Measurements from ENCODE around the gene TSN.
"Not testable (repeated sequence)": the region's sequence is repeated elsewhere in the genome, so short reads cannot be mapped to it uniquely, and the experiment has no call there.

The TSN gene

DNA sequence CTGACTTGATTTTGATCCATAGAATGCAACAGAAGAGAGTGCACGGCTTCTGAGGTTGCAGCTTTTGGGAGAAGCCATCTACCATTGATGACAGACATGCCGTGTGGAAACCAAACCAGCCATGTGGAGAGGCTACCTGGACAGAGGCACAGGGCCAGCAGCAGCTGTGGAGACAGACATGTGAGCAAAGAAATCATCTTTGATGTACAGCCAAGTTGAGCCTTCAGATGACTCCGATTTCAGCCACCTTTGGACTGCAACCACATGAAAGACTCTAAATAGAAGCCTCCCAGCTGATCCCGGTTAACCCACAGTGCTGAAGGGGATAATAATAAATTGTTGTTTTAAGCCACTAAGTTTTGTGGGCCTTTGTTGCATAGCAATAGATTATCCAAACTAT is 54.2 kb downstream of the TSN start:
- Histone ChIP-seq H3K4me1 (ENCODE audit: control insufficient read depth in 5 of 5, insufficient read depth in 5 of 5, low read length in 5 of 5) (peaks cover 0 to 10% (median 2%) of the 10 kb centered on the region in 5 donors), H3K27ac (ENCODE audit: low read depth, low read length) (no peak overlapping the region), H3K9ac (ENCODE audit: low read length in 5 of 5) (no peak overlapping the region), H3K4me3 (ENCODE audit: low read depth in 1 of 5, low read length in 5 of 5) (no peak overlapping the region), H3K27me3 (ENCODE audit: control insufficient read depth in 5 of 5, insufficient read depth in 4 of 5, low read length in 5 of 5) (peaks cover 0 to 4% (median 0%) of the 10 kb centered on the region in 5 donors), H3K9me3 (ENCODE audit: control insufficient read depth in 5 of 5, low read length in 5 of 5) (no peaks in the 10 kb centered on the region), H3K36me3 (ENCODE audit: control insufficient read depth in 5 of 5, insufficient read depth in 5 of 5, low read length in 5 of 5) (no peaks in the 10 kb centered on the region)

- no peak overlapping the region for H3K4me3 ChIP-seq (ENCODE audit: low read depth in 1 of 5, low read length in 5 of 5)
- no peaks in the 10 kb centered on the region for H3K36me3 ChIP-seq (ENCODE audit: control insufficient read depth in 5 of 5, insufficient read depth in 5 of 5, low read length in 5 of 5)
- H3K9ac ChIP-seq (ENCODE audit: low read length in 5 of 5), result no peak overlapping the region
- H3K4me1 ChIP-seq (ENCODE audit: control insufficient read depth in 5 of 5, insufficient read depth in 5 of 5, low read length in 5 of 5), result peaks cover 0 to 10% (median 2%) of the 10 kb centered on the region in 5 donors
- peaks cover 0 to 4% (median 0%) of the 10 kb centered on the region in 5 donors for H3K27me3 ChIP-seq (ENCODE audit: control insufficient read depth in 5 of 5, insufficient read depth in 4 of 5, low read length in 5 of 5)
- no peak overlapping the region for H3K27ac ChIP-seq (ENCODE audit: low read depth, low read length)
- H3K9me3 ChIP-seq (ENCODE audit: control insufficient read depth in 5 of 5, low read length in 5 of 5), result no peaks in the 10 kb centered on the region
Observed at GRCh38 chr2:121810959-121811853, 55.8 kb downstream of the TSN start.

DNA sequence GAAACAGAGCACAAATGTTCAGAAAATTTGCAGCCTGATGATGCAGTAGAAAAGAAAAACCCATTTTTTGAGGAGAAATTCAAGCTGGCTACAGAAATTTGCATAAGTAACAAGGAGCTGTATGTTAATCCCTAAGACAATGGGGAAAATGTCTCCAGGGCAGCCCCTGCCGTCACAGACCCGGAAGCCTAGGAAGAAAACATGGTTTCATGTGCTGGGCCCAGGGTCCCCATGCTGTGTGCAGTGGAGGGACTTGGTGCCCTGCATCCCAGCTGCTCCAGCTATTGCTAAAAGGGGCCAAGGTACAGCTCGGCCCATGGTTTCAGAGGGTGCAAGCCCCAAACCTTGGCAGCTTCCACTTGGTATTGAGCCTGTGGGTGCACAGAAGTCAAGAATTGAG is 57.6 kb downstream of the TSN start:
- not testable (repeated sequence) for H3K27me3 ChIP-seq (ENCODE audit: control insufficient read depth in 5 of 5, insufficient read depth in 4 of 5, low read length in 5 of 5); H3K27ac ChIP-seq (ENCODE audit: low read depth, low read length); H3K36me3 ChIP-seq (ENCODE audit: control insufficient read depth in 5 of 5, insufficient read depth in 5 of 5, low read length in 5 of 5); H3K4me3 ChIP-seq (ENCODE audit: low read depth in 1 of 5, low read length in 5 of 5); H3K9ac ChIP-seq (ENCODE audit: low read length in 5 of 5)
- H3K9me3 ChIP-seq (ENCODE audit: control insufficient read depth in 5 of 5, low read length in 5 of 5), result peaks cover 0 to 12% (median 7%) of the 10 kb centered on the region in 5 donors
- H3K4me1 ChIP-seq (ENCODE audit: control insufficient read depth in 5 of 5, insufficient read depth in 5 of 5, low read length in 5 of 5), result peaks cover 0 to 10% (median 2%) of the 10 kb centered on the region in 5 donors

GRCh38 chr2:121815216-121815615 is 59.8 kb downstream of the TSN start:
- no peaks in the 10 kb centered on the region for H3K36me3 ChIP-seq (ENCODE audit: control insufficient read depth in 5 of 5, insufficient read depth in 5 of 5, low read length in 5 of 5)
- peaks cover 0 to 10% (median 2%) of the 10 kb centered on the region in 5 donors for H3K4me1 ChIP-seq (ENCODE audit: control insufficient read depth in 5 of 5, insufficient read depth in 5 of 5, low read length in 5 of 5)
- peaks cover 0 to 2% (median 0%) of the 10 kb centered on the region in 5 donors for H3K27me3 ChIP-seq (ENCODE audit: control insufficient read depth in 5 of 5, insufficient read depth in 4 of 5, low read length in 5 of 5)
- peaks cover 0 to 12% (median 7%) of the 10 kb centered on the region in 5 donors for H3K9me3 ChIP-seq (ENCODE audit: control insufficient read depth in 5 of 5, low read length in 5 of 5)
- no peak overlapping the region for H3K4me3 ChIP-seq (ENCODE audit: low read depth in 1 of 5, low read length in 5 of 5)
- no peak overlapping the region for H3K27ac ChIP-seq (ENCODE audit: low read depth, low read length)
- H3K9ac ChIP-seq (ENCODE audit: low read length in 5 of 5), result no peak overlapping the region

DNA sequence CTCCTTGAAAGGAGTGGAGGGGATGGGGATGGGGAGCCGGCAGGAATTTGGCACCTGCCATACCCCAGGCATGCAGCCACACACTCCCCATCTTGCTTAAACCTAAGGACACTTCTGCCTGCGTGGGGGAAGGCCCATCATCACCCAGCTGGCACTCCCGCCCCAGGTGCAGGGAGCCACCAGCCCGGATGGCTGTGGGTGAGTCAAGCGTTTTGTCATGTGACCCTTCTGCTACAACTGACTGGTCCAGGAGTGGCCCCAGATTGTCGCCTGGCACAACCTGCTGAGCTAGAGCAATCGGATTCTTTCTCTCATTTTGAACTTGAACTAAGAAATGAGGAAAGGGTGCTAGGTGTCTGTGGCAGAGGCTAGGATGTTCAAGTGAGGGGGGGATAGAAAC is 61.3 kb downstream of the TSN start:
- H3K9me3 ChIP-seq (ENCODE audit: control insufficient read depth in 5 of 5, low read length in 5 of 5), result peaks cover 0 to 12% (median 7%) of the 10 kb centered on the region in 5 donors
- H3K36me3 ChIP-seq (ENCODE audit: control insufficient read depth in 5 of 5, insufficient read depth in 5 of 5, low read length in 5 of 5), result no peaks in the 10 kb centered on the region
- H3K4me3 ChIP-seq (ENCODE audit: low read depth in 1 of 5, low read length in 5 of 5), result no peak overlapping the region
- H3K9ac ChIP-seq (ENCODE audit: low read length in 5 of 5), result no peak overlapping the region
- peaks cover 0 to 1% (median 0%) of the 10 kb centered on the region in 5 donors for H3K4me1 ChIP-seq (ENCODE audit: control insufficient read depth in 5 of 5, insufficient read depth in 5 of 5, low read length in 5 of 5)
- peaks cover 0 to 2% (median 0%) of the 10 kb centered on the region in 5 donors for H3K27me3 ChIP-seq (ENCODE audit: control insufficient read depth in 5 of 5, insufficient read depth in 4 of 5, low read length in 5 of 5)
- H3K27ac ChIP-seq (ENCODE audit: low read depth, low read length), result no peak overlapping the region

DNA sequence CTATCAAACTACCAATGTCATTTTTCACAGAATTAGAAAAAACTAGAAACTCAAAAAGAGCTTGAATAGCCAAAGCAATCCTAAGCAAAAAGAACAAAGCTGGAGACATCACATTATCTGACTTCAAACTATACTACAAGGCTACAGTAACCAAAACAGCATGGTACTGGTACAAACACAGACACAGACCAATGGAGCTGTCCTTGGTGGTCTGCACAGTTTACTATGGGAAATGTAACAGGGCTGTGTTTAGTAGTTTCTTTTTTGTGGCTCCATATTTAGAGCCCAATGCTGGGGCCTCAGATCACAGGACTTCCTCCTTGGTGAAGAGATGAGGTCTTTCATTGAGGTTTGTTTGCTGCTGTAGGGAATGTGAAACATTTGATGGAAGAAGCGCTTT is 61.9 kb downstream of the TSN start:
- not testable (repeated sequence) for H3K4me1 ChIP-seq (ENCODE audit: control insufficient read depth in 5 of 5, insufficient read depth in 5 of 5, low read length in 5 of 5); H3K27ac ChIP-seq (ENCODE audit: low read depth, low read length); H3K27me3 ChIP-seq (ENCODE audit: control insufficient read depth in 5 of 5, insufficient read depth in 4 of 5, low read length in 5 of 5); H3K36me3 ChIP-seq (ENCODE audit: control insufficient read depth in 5 of 5, insufficient read depth in 5 of 5, low read length in 5 of 5); H3K9ac ChIP-seq (ENCODE audit: low read length in 5 of 5); H3K4me3 ChIP-seq (ENCODE audit: low read depth in 1 of 5, low read length in 5 of 5)
- H3K9me3 ChIP-seq (ENCODE audit: control insufficient read depth in 5 of 5, low read length in 5 of 5), result peaks cover 0 to 12% (median 7%) of the 10 kb centered on the region in 5 donors

Measured in subcutaneous abdominal adipose tissue (tissue), 5 donors.